B cell (primary cell): ENCODE measurements around the gene EXOC4. TPM values are rescaled to one million over a fixed set of nuclear protein-coding genes. Genes with fewer than 3 reads are reported as not detected.

Experiments
- ATAC-seq: fragments of 200-7000 bp; cut with Tn5 transposase; one replicate; pipeline ENCODE4 v1.10.0; 2021; ENCODE audit warnings: low read depth, mild to moderate bottlenecking, moderate number of reproducible peaks, moderate library complexity
- CTCF ChIA-PET: fragments of 350-600 bp; sonication (Branson Sonifier 250); formaldehyde crosslinking; loops from one replicate; lab custom pipeline; 2021; ENCODE audit warnings: antibody characterized with exemption, inconsistent platforms; lab: Charles Lee
- POLR2A ChIA-PET: fragments of 350-600 bp; sonication (Branson Sonifier 250); formaldehyde crosslinking; loops from one replicate; lab custom pipeline; 2021; ENCODE audit warnings: antibody characterized with exemption; lab: Charles Lee
- DNase-seq: peaks from one replicate; pipeline ENCODE4 v3.0.0; 2013
- H2AFZ ChIP-seq: 2 replicates; pipeline ENCODE4 v1.6.1; 2012; ENCODE audit warnings: mild to moderate bottlenecking, low read depth, low read length; ENCODE audit not compliant: insufficient read depth, poor library complexity, severe bottlenecking
- H3K27ac ChIP-seq, 2 donors: 1 replicate in 1 of 2; 2 replicates in 1 of 2; pipeline ENCODE4 v1.5.1; 2012 to 2013; ENCODE audit warnings: low read length in 2 of 2, mild to moderate bottlenecking in 2 of 2, moderate library complexity in 1 of 2
- H3K27me3 ChIP-seq, 4 experiments: fragments of 200-600 bp in 1 of 4; sonication (generic) in 1 of 4; replicated peaks in 1 of 4; 1 replicate in 2 of 4; 2 replicates in 2 of 4; pipeline versions ENCODE4 v1.6.1 to v1.7.0; 2013 to 2016; ENCODE audit warnings: low read length in 3 of 4, mild to moderate bottlenecking in 2 of 4, mixed read lengths in 1 of 4, moderate library complexity in 1 of 4; ENCODE audit not compliant: insufficient read depth in 4 of 4, control insufficient read depth in 3 of 4; ENCODE audit errors: control extremely low read depth in 1 of 4
- H3K36me3 ChIP-seq, 2 experiments: replicated peaks in 1 of 2; 1 replicate in 1 of 2; 2 replicates in 1 of 2; pipeline versions ENCODE4 v1.6.1 to v1.7.1; 2013; ENCODE audit warnings: low read length in 1 of 2; ENCODE audit not compliant: insufficient read depth in 2 of 2, control insufficient read depth in 1 of 2; ENCODE audit errors: control extremely low read depth in 1 of 2, extremely low read depth in 1 of 2
- H3K4me1 ChIP-seq, 2 donors: fragments of 200-600 bp in 1 of 2; sonication (generic) in 1 of 2; 1 replicate in 1 of 2; 2 replicates in 1 of 2; pipeline versions ENCODE4 v1.5.1 to v1.6.1; 2013 to 2017; ENCODE audit warnings: low read length in 2 of 2; ENCODE audit not compliant: control insufficient read depth in 2 of 2, insufficient read depth in 2 of 2
- H3K4me2 ChIP-seq: replicated peaks from 2 replicates; pipeline ENCODE3; 2012; ENCODE audit warnings: mild to moderate bottlenecking, low read depth, low read length; ENCODE audit not compliant: poor library complexity, severe bottlenecking
- H3K4me3 ChIP-seq, 5 experiments: fragments of 200-600 bp in 1 of 5; sonication (generic) in 1 of 5; 1 replicate in 3 of 5; 2 replicates in 2 of 5; pipeline versions ENCODE4 v1.5.1 to v1.7.0; 2011 to 2016; ENCODE audit warnings: low read length in 4 of 5, mild to moderate bottlenecking in 4 of 5, low read depth in 2 of 5, control low read depth in 1 of 5, moderate library complexity in 1 of 5; ENCODE audit not compliant: insufficient read depth in 1 of 5; ENCODE audit errors: control extremely low read depth in 1 of 5, extremely low read depth in 1 of 5
- H3K79me2 ChIP-seq: fragments of 200-600 bp; sonication (generic); one replicate; pipeline ENCODE4 v1.6.0; 2016; ENCODE audit warnings: low read length; ENCODE audit not compliant: control insufficient read depth, insufficient read depth
- H3K9ac ChIP-seq: fragments of 200-600 bp; sonication (generic); 2 replicates; pipeline ENCODE4 v1.6.1; 2017; ENCODE audit warnings: mild to moderate bottlenecking, low read length, moderate library complexity
- H3K9me3 ChIP-seq, 3 donors: one replicate each; pipeline versions ENCODE4 v1.6.1 to v1.7.1; 2013; ENCODE audit warnings: low read length in 2 of 3; ENCODE audit not compliant: control insufficient read depth in 2 of 3, insufficient read depth in 1 of 3; ENCODE audit errors: control extremely low read depth in 1 of 3
- H4K20me1 ChIP-seq: 2 replicates; pipeline ENCODE4 v1.6.0; 2012; ENCODE audit warnings: mild to moderate bottlenecking, low read length; ENCODE audit not compliant: insufficient read depth, control insufficient read depth, poor library complexity, severe bottlenecking
- H3K27ac Mint-ChIP-seq: one replicate; pipeline ENCODE4 v1.8.0; 2021; ENCODE audit warnings: mixed read lengths
- H3K27me3 Mint-ChIP-seq: one replicate; pipeline ENCODE4 v1.8.0; 2021; ENCODE audit warnings: mixed read lengths
- H3K4me1 Mint-ChIP-seq: one replicate; pipeline ENCODE4 v1.8.0; 2021; ENCODE audit warnings: mixed read lengths
- H3K4me3 Mint-ChIP-seq: one replicate; pipeline ENCODE4 v1.8.0; 2021; ENCODE audit warnings: mixed read lengths
- H3K9me3 Mint-ChIP-seq: one replicate; pipeline ENCODE4 v1.8.0; 2022; ENCODE audit warnings: mixed read lengths; ENCODE audit not compliant: insufficient read depth
- CTCF ChIP-seq: fragments of 200-600 bp; IDR thresholded peaks from one replicate; pipeline ENCODE4 v1.8.0; 2022; ENCODE audit warnings: antibody characterized with exemption, mild to moderate bottlenecking
- EZH2 ChIP-seq: IDR thresholded peaks from 2 replicates; pipeline ENCODE4 v1.6.1; 2012; ENCODE audit warnings: borderline replicate concordance, low read depth, mild to moderate bottlenecking, moderate library complexity, low read length; ENCODE audit not compliant: insufficient read depth, poor library complexity, severe bottlenecking
- WGBS: methylation state at CpG from one replicate; pipeline ENCODE4 v1.1.5; 2013; ENCODE audit warnings: missing lambda C conversion rate; ENCODE audit not compliant: insufficient coverage; 5-methylcytosine and 5-hydroxymethylcytosine counted together
- intact Hi-C: fragments of 100-400 bp; cut with micrococcal nuclease; formaldehyde crosslinking; loops from one replicate; pipeline ENCODE4 v1.10.0; 2022
- polyA plus RNA-seq: library from polyadenylated mRNA; depleted of rRNA; stranded (reverse); fragments of >200 nt; gene quantifications from 2 replicates; pipeline ENCODE4 v1.2.3, GENCODE V29; 2012
- total RNA-seq, 2 donors: library from RNA; stranded (reverse); fragments of 120-200 nt in 1 of 2; gene quantifications; 1 replicate in 1 of 2; 2 replicates in 1 of 2; pipeline versions ENCODE4 v1.2.3 to v1.2.4, GENCODE V29; 2013 to 2022

Gene EXOC4
- total and polyA plus RNA-seq, 2 donors (not counting 1 experiment from before 2014, with no cell fraction given) = 16.7 to 135 TPM

DNA sequence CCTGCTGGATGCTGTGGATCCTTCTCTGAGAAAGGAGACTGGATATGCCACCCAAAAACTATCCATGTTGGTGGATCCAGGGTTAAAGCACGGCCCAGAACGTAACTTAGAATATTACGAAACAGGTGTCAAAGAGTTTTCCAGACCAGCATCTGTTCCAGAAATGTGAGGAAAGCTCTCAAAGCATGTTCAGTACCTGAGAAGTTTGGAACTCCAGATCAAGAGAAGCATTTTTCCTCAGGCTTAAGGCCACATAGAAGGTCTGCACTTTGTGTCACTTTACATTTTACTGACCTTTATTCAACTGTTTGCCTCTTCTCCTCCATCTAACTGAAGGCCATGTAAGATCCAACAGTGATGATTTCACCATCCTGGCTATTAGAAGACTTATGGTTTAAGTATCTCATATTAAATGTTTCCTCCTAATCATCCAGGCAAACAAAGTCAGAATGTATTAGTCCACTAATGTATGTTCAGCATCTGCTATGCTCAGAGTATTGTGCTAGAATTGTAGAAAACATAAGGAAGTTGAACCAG is 533.6 kb downstream of the EXOC4 start:
- ATAC-seq (no peak), DNase-seq (no peak)
- POLR2A ChIA-PET = no interaction called here
- Histone ChIP-seq H3K36me3 (peaks cover 0 to 1% of the 10 kb centered on the region in 2 experiments), H2AFZ (no peak overlapping the region), H3K27me3 (no peaks in the 10 kb centered on the region), H3K79me2 (no peaks in the 10 kb centered on the region), H3K9me3 (no peaks in the 10 kb centered on the region), H3K4me3 (no peak overlapping the region), H3K9ac (no peak overlapping the region), H3K27ac (no peak overlapping the region), H3K4me1 (no peaks in the 10 kb centered on the region), H4K20me1 (no peaks in the 10 kb centered on the region), H3K4me2 (no peak overlapping the region)
- Mint-ChIP-seq H3K4me3 (no peak overlapping the region), H3K27me3 (no peaks in the 10 kb centered on the region), H3K4me1 (no peaks in the 10 kb centered on the region), H3K27ac (no peak overlapping the region), H3K9me3 (no peaks in the 10 kb centered on the region)
- TF ChIP-seq CTCF (no peak), EZH2 (no peak)
- intact Hi-C loops = no loop called here
- WGBS = 63% methylated on average over 3 of the region's 3 CpGs
- CTCF ChIA-PET = no interaction called here

- no peak overlapping the region for H3K4me3 ChIP-seq
- TF ChIP-seq CTCF (no peak), EZH2 (no peak)
- DNase-seq = no peak
- POLR2A ChIA-PET = no interaction called here
- H3K36me3 ChIP-seq = peaks cover 0 to 1% of the 10 kb centered on the region in 2 experiments
- H3K9me3 ChIP-seq = no peaks in the 10 kb centered on the region
- H3K27me3 Mint-ChIP-seq = no peaks in the 10 kb centered on the region
- H3K4me2 ChIP-seq = no peak overlapping the region
- no peak overlapping the region for H3K4me3 Mint-ChIP-seq
- no peak overlapping the region for H2AFZ ChIP-seq
- no peak overlapping the region for H3K9ac ChIP-seq
- no peak for ATAC-seq
- H3K27ac ChIP-seq = no peak overlapping the region
- CTCF ChIA-PET = no interaction called here
- H4K20me1 ChIP-seq = no peaks in the 10 kb centered on the region
- H3K79me2 ChIP-seq = no peaks in the 10 kb centered on the region
- H3K27me3 ChIP-seq = no peaks in the 10 kb centered on the region
- WGBS = no CpG with 5 or more reads among the region's 3 CpGs
- intact Hi-C loops = no loop called here
- H3K9me3 Mint-ChIP-seq = no peaks in the 10 kb centered on the region
- no peak overlapping the region for H3K27ac Mint-ChIP-seq
- no peaks in the 10 kb centered on the region for H3K4me1 ChIP-seq
- no peaks in the 10 kb centered on the region for H3K4me1 Mint-ChIP-seq
Observed at GRCh38 chr7:133789974-133790373, 537.1 kb downstream of the EXOC4 start.
